GM12872 (cell line): ENCODE results near the gene TXN2.

Experiments
- CTCF ChIP-seq: IDR thresholded peaks from 3 replicates; pipeline ENCODE4 v1.5.1; 2011; ENCODE audit warnings: low read depth, mild to moderate bottlenecking, low read length, moderate library complexity; ENCODE audit not compliant: insufficient read depth

The TXN2 gene

GRCh38 chr22:36512333-36512732, 30.9 kb upstream of the TXN2 start:
- no peak for TF ChIP-seq CTCF

GRCh38 chr22:36510966-36511881, 29.8 kb upstream of the TXN2 start:
- TF ChIP-seq CTCF, result peak; percentile 71

- no peak for TF ChIP-seq CTCF
These were observed 28.9 kb upstream of the TXN2 start for GRCh38 chr22:36510384-36510783.

- TF ChIP-seq CTCF, result no peak
These were observed 26.1 kb upstream of the TXN2 start for GRCh38 chr22:36507518-36508010.

GRCh38 chr22:36506637-36507517, 25.4 kb upstream of the TXN2 start, which contains the start of gene FOXRED2:
Gene FOXRED2 (minus strand): TSS chr22:36507040. CDS start chr22:36506422, 618 bp downstream.
- TF ChIP-seq CTCF, result no peak

- TF ChIP-seq CTCF, result no peak
These were observed 24.7 kb upstream of the TXN2 start for GRCh38 chr22:36505998-36506635.
